Stimulated activated CD4-positive, alpha-beta T cell treated with anti-CD3 and anti-CD28 coated beads, Interleukin-2, amount 100 ng/mL, for 48 hours (primary cell): Measurements from ENCODE around the gene SAMD7.
A peak's percentile ranks its signal among the peaks of the same experiment; 100 is the strongest.

Experiments used
- DNase-seq, 2 donors: peaks; one replicate each; pipeline ENCODE4 v3.0.0-alpha.2; 2020

Gene SAMD7

GRCh38 chr3:169966951-169967915, 55.9 kb downstream of the SAMD7 start:
- DNase-seq = peak in 1 of 2 donors; percentile 26

- DNase-seq = no peak
These were observed 57.0 kb downstream of the SAMD7 start for GRCh38 chr3:169968224-169968885.

DNA sequence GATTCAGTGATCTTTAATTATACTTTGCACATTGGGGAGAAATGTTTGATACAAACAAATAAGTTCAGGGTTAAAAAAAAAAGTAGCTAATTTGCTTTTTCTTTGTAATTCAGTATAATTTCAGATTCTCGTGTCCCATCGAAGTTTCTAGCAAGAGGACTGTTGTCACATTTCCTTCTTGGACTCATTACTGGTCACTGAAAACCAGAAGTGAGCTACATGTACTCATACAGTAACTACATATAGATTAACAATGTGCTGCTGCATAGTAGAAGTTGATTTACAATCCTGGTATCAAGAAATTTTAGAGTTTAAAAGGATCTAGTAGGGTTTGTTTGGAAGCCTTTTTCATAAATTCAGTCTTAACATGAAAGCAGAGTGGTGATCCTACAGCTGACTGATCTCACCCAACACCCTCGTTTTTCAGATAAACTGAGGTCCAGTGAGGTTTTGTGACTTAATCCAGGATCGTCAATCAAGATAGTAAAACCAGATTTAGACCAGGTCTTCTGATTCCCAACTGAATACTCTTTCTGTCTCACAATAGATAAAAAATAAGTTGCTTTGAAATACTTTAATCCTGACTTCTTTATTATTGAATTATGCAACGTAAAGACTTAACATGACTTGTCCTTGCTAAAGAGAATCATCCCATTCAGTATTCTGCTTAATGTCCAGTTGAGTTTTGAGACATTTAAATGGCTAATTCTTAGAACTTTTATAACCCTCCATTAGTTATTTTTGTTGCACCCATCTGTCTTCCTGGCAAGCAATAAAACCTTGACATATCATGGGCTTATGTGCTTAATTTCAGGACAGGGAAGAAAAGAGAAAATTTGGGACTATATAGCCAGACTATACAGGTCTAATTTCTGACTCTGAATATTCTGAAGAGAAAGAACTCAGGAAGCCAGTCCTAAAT, 58.1 kb downstream of the SAMD7 start:
- DNase-seq = no peak

DNA sequence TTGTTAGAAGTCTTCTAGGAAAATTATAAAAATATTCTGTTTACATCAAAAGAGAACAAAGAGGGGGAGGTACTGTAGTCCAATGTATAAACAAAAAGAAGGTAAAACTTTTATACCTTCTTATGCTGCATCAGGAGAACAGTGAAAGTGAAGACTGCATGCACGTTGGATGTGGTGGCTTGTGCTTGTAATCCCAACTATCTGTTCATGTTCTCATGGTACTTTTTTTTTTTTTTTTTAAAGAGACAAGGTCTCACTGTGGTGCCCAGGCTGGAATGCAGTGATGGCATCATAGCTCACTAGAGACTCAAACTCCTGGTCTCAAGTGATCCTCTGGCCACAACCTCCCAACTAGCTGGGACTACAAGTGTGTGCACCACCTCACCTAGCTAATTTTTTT, 59.5 kb downstream of the SAMD7 start:
- no peak for DNase-seq

GRCh38 chr3:169971522-169971921, 60.1 kb downstream of the SAMD7 start:
- DNase-seq = no peak

DNA sequence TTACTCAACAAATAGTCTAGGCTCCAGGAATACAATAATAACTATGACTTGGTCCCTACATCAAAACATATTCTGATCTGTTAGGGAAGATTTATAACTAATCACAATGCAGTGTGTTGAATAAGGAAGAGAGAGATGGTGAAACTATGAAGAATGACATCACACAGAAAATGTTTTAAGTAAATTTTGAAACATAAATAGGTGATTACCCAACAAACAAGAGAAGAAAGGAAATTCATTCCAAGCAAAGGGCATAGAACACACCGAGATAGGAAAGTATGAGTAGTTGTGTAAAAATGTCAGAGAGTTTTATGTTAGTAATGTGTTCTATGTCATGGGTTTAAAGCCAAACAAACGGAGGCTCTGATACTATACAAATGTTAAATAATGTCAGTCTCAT, 68.7 kb downstream of the SAMD7 start:
- DNase-seq = no peak

DNA sequence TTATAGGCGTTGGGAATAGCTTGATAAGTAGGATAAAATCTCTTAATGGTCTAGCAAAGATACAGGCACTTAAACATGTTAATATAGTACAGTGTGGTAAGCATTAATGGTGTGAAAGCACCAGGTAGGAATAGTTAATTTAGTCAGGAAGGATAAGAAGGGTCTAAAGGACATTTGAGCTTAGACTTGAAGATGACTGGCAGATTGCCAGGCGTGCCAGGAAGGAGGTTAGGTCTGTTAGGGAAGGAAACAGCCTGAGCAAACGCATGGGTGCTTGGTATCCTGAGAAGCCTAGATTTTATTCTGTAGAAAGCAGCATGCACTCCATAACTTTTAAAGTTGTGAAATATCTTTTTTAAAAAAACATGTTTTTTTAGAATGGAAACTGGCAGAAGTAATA, 72.9 kb downstream of the SAMD7 start:
- DNase-seq = no peak
